NCI-H146 treated with DMSO at 0.1 percent for 48 hours (cell line): Measurements from ENCODE around the gene ZNF23.

Experiments used
- DNase-seq: peaks from one replicate; lab custom pipeline; 2025; ENCODE audit not compliant: unreplicated experiment; lab: John Stamatoyannopoulos, UW

ZNF23 gene

GRCh38 chr16:71399801-71400563 is 62.1 kb downstream of the ZNF23 start:
- no peak for DNase-seq
